Activated naive CD4-positive, alpha-beta T cell treated with anti-CD3 and anti-CD28 coated beads for 36 hours (primary cell): ENCODE measurements around the gene MICA. TPM values are rescaled to one million over a fixed set of nuclear protein-coding genes. Genes with fewer than 3 reads are reported as not detected.
"Not testable (repeated sequence)": the region's sequence is repeated elsewhere in the genome, so short reads cannot be mapped to it uniquely, and the experiment has no call there.

ENCODE experiments used
- CTCF ChIA-PET: fragments of 350-600 bp; sonication (Branson Sonifier 250); formaldehyde crosslinking; loops from one replicate; lab custom pipeline; 2021; ENCODE audit warnings: antibody characterized with exemption; lab: Charles Lee
- DNase-seq: peaks from one replicate; pipeline ENCODE4 v3.0.0-alpha.2; 2020
- H3K27ac Mint-ChIP-seq: one replicate; pipeline ENCODE4 v1.8.0; 2021; ENCODE audit warnings: mild to moderate bottlenecking, mixed read lengths
- H3K27me3 Mint-ChIP-seq: one replicate; pipeline ENCODE4 v1.8.0; 2021; ENCODE audit warnings: low read depth, mixed read lengths
- H3K36me3 Mint-ChIP-seq: one replicate; pipeline ENCODE4 v1.8.0; 2021; ENCODE audit warnings: low read depth, mixed read lengths
- H3K4me1 Mint-ChIP-seq: one replicate; pipeline ENCODE4 v1.8.0; 2021; ENCODE audit warnings: low read depth, mixed read lengths
- H3K4me3 Mint-ChIP-seq: one replicate; pipeline ENCODE4 v1.8.0; 2021; ENCODE audit warnings: mild to moderate bottlenecking, moderate library complexity, mixed read lengths
- H3K9me3 Mint-ChIP-seq: one replicate; pipeline ENCODE4 v1.8.0; 2021; ENCODE audit warnings: mixed read lengths
- intact Hi-C: fragments of 100-400 bp; cut with micrococcal nuclease; formaldehyde crosslinking; loops from one replicate; pipeline ENCODE4 v1.15.1; 2023
- total RNA-seq, 2 experiments: library from RNA; stranded (reverse); gene quantifications; one replicate each; pipeline ENCODE4 v1.2.3, GENCODE V29; 2021

Gene MICA
- total RNA-seq, 2 experiments from 2014 or later = 10.2 to 10.4 TPM

- Mint-ChIP-seq H3K4me1 (no peaks in the 10 kb centered on the region), H3K27ac (no peak overlapping the region), H3K9me3 (no peaks in the 10 kb centered on the region), H3K36me3 (peaks cover 21% of the 10 kb centered on the region), H3K4me3 (no peak overlapping the region), H3K27me3 (no peaks in the 10 kb centered on the region)
- DNase-seq = no peak
- CTCF ChIA-PET = no interaction called here
- intact Hi-C loops = no loop called here
Measured at GRCh38 chr6:31416394-31417014, 13.1 kb downstream of the MICA start.

DNA sequence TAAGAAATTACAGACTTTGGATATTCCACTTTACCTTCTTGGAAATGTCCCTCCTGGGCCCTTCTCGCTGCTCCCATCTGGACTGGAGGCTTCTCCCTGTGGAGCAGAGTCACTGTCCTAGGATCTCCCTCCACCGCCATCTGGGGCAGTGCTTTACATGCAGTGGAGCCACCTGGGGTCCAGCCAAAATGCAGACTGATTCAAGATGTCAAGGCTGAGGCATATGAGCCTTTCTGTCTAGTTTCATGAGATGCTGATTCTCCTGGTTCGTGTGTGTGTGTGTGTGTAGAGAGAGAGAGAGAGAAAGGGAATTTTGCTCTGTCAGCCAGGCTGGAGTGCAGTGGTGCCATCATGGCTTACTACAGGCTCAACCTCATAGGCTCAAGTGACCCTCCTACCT is 14.9 kb downstream of the MICA start:
- DNase-seq = no peak
- CTCF ChIA-PET = no interaction called here
- Mint-ChIP-seq H3K9me3 (no peaks in the 10 kb centered on the region), H3K27ac (no peak overlapping the region), H3K36me3 (peaks cover 18% of the 10 kb centered on the region), H3K4me3 (no peak overlapping the region), H3K4me1 (no peaks in the 10 kb centered on the region), H3K27me3 (no peaks in the 10 kb centered on the region)
- intact Hi-C loops = no loop called here

DNA sequence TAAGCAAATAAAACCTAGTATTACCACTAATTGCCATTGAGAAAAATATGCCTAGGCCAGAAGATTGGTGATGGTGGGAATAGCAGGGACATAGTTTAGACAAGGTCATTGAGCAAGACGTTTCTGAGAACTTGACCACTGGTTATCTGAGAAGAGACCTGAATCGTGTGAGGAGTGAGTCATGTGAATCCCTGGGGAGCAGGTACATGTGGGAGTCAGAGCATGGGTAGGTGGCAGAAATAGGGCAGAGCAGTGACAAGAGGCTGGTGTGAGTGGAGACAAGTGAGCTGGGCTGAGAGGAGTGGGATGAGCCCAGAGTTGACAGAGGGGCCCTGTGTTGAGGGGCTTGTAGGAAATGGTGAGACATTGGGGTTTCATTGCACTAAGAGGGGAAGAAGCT is 16.4 kb downstream of the MICA start:
- no peak for DNase-seq
- Mint-ChIP-seq H3K36me3 (peaks cover 12% of the 10 kb centered on the region), H3K4me3 (no peak overlapping the region), H3K27me3 (no peaks in the 10 kb centered on the region), H3K27ac (no peak overlapping the region), H3K4me1 (no peaks in the 10 kb centered on the region), H3K9me3 (no peaks in the 10 kb centered on the region)
- intact Hi-C loops = no loop called here
- CTCF ChIA-PET = interaction anchor here (0.5 kb wide), 1 partner anchor 290 kb away, joined by 3 read pairs; no protein-coding TSS in a partner anchor

DNA sequence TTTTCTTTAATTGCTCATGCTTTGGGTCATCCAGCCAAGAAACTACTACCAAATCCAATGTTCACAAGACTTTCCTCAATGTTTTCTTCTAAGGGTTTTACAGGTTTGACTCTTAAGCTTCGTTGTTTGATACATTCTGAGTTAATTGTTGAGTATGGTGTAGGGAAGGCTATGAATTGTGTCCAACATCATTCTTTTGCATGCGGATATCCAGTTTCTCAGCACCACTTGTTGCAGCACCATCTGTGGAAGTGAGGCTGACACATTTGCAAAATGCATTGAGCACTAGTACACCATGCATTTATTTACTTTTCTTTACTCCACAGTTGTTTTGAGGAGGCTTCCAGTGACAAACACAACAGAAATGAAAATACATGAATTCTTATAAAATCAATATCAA is 17.2 kb downstream of the MICA start:
- Mint-ChIP-seq H3K9me3 (no peaks in the 10 kb centered on the region), H3K4me1 (no peaks in the 10 kb centered on the region), H3K27ac (no peak overlapping the region), H3K36me3 (peaks cover 12% of the 10 kb centered on the region), H3K4me3 (no peak overlapping the region), H3K27me3 (no peaks in the 10 kb centered on the region)
- no peak for DNase-seq
- intact Hi-C loops = no loop called here
- CTCF ChIA-PET = interaction anchor here (0.5 kb wide), 1 partner anchor 291 kb away, joined by 3 read pairs; no protein-coding TSS in a partner anchor

DNA sequence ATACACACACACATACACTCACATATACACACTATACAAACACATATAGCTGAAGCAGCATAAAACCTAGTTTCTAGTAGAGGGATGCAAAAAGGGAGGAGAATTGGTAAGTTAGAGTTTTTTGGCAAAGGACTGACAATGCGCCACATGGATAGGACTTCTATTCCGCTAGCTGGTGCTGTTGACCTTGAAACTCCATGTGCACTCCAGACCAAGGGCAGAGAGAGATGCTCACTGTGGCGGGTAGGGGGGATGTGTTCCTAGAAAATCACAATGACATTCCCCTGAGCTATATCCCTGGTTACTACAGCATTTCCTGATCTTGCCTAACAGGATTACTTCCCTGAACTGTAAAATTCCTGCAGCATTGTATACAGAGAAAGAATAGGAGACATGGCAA is 19.2 kb downstream of the MICA start:
- H3K4me1 Mint-ChIP-seq = no peaks in the 10 kb centered on the region
- H3K27me3 Mint-ChIP-seq = no peaks in the 10 kb centered on the region
- H3K27ac Mint-ChIP-seq = no peak overlapping the region
- intact Hi-C loops = no loop called here
- no peaks in the 10 kb centered on the region for H3K9me3 Mint-ChIP-seq
- H3K4me3 Mint-ChIP-seq = no peak overlapping the region
- H3K36me3 Mint-ChIP-seq = no peaks in the 10 kb centered on the region
- CTCF ChIA-PET = interaction anchor here (0.5 to 1.5 kb wide), 3 partner anchors 23 to 835 kb away, joined by 3 to 5 read pairs (median 4); no protein-coding TSS in a partner anchor
- no peak for DNase-seq

DNA sequence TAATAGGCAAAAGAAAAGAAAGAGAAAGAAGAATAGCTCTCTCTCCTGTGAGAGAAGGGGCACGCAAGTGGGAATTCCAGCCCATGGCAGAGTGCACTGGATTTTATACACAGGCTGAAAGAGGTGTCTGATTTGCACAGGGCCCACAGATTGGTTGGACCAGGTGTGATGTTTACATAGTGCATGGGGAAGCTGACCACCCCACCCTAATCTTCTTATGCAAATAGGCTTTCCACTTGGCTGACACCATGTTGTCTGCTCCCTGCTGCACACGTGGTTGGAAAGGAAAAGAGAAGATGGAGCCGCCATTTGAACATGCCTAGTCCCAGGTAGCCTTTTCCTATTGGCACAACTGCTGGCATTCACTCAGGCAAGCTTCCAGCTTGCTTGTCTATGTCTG is 20.2 kb downstream of the MICA start:
- Mint-ChIP-seq H3K27me3 (no peaks in the 10 kb centered on the region), H3K4me3 (no peak overlapping the region), H3K9me3 (no peaks in the 10 kb centered on the region), H3K36me3 (no peaks in the 10 kb centered on the region), H3K27ac (no peak overlapping the region), H3K4me1 (no peaks in the 10 kb centered on the region)
- CTCF ChIA-PET = interaction anchor here (0.8 to 1.7 kb wide), 3 partner anchors 19 to 26 kb away, joined by 3 to 5 read pairs (median 4); no protein-coding TSS in a partner anchor
- intact Hi-C loops = no loop called here
- DNase-seq = no peak

DNA sequence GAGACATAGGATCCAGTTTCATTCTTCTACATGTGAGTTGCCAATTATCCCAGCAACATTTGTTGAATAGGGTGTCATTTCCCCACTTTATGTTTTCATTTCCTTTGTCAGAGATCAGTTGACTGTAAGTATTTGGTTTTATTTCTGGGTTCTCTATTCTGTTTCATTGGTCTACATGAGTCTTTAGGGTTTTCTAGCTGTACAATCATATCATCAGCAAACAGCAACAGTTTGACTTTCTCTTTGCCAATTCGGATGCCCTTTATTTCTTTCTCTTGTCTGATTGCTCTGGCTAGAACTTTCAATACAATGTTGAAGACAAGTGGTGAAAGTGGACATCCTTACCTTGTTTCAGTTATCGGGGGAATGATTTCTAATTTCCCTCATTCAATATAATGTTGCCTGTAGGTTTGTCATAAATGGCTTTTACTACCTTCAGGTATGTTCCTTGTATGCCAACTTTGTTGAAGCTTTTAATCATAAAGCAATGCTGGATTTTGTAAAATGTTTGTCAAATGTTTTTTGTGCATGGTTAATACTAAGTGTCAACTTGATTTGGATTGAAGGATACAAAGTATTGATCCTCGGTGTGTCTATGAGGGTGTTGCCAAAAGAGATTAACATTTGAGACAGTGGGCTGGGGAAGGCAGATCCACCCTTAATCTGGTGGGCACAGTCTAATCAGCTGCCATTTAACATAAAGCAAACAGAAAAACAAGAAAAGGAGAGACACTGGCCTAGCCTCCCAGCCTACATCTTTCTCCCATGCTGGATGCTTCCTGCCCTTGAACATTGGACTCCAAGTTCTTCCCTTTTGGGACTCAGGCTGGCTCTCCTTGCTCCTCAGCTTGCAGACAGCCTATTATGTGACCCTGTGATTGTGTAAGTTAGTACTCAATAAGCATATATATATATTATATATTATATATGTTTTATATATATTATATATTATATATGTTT is 23.3 kb downstream of the MICA start:
- intact Hi-C loops = no loop called here
- H3K27ac Mint-ChIP-seq = no peak overlapping the region
- H3K27me3 Mint-ChIP-seq = no peaks in the 10 kb centered on the region
- H3K9me3 Mint-ChIP-seq = peaks cover 6% of the 10 kb centered on the region
- no peak for DNase-seq
- no peak overlapping the region for H3K4me3 Mint-ChIP-seq
- no peaks in the 10 kb centered on the region for H3K36me3 Mint-ChIP-seq
- H3K4me1 Mint-ChIP-seq = no peaks in the 10 kb centered on the region
- CTCF ChIA-PET = interaction anchor here (1.0 kb wide), 1 partner anchor 340 kb away, joined by 3 read pairs; no protein-coding TSS in a partner anchor

GRCh38 chr6:31430449-31430848 is 27.1 kb downstream of the MICA start:
- Mint-ChIP-seq H3K9me3 (peaks cover 6% of the 10 kb centered on the region), H3K4me3 (no peak overlapping the region), H3K27me3 (no peaks in the 10 kb centered on the region), H3K27ac (no peak overlapping the region), H3K36me3 (no peaks in the 10 kb centered on the region), H3K4me1 (no peaks in the 10 kb centered on the region)
- CTCF ChIA-PET = interaction anchor here (0.8 to 3.1 kb wide), 4 partner anchors 9 to 55 kb away, joined by 4 to 24 read pairs (median 9); no protein-coding TSS in a partner anchor
- no peak for DNase-seq
- intact Hi-C loops = no loop called here

DNA sequence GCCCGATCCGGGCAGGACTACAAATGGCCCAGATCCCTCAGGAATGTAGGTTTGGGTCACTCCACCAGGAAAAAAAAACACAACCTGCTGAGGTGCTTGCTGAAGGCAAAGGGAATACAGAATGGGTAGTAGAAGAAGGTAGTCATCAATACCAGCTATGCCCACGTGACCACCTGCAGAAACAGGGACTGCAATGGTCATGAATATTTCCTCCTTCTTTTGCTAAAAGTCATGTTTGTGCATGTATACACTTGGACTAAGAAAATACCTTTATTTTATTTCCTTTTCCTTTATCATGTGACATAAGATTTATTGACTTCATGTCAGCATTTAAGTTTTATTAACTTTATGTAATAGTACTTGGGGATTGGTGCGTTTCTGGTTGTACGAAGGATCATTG is 31.7 kb downstream of the MICA start:
- intact Hi-C loops, DNase-seq, H3K36me3 Mint-ChIP-seq, H3K4me1 Mint-ChIP-seq, H3K9me3 Mint-ChIP-seq, H3K4me3 Mint-ChIP-seq, H3K27ac Mint-ChIP-seq: not testable (repeated sequence)
- peaks cover 21% of the 10 kb centered on the region for H3K27me3 Mint-ChIP-seq
- CTCF ChIA-PET = interaction anchor here (0.7 kb wide), 1 partner anchor 38 kb away, joined by 4 read pairs; no protein-coding TSS in a partner anchor

- Mint-ChIP-seq H3K4me3 (no peak overlapping the region), H3K27ac (no peak overlapping the region), H3K36me3 (no peaks in the 10 kb centered on the region), H3K27me3 (peaks cover 32% of the 10 kb centered on the region), H3K9me3 (peaks cover 4% of the 10 kb centered on the region), H3K4me1 (peaks cover 4% of the 10 kb centered on the region)
- CTCF ChIA-PET = interaction anchor here (1.4 kb wide), 1 partner anchor 40 kb away, joined by 4 read pairs; no protein-coding TSS in a partner anchor
- intact Hi-C loops = no loop called here
- no peak for DNase-seq
Measured at GRCh38 chr6:31438222-31438621, 34.8 kb downstream of the MICA start.

DNA sequence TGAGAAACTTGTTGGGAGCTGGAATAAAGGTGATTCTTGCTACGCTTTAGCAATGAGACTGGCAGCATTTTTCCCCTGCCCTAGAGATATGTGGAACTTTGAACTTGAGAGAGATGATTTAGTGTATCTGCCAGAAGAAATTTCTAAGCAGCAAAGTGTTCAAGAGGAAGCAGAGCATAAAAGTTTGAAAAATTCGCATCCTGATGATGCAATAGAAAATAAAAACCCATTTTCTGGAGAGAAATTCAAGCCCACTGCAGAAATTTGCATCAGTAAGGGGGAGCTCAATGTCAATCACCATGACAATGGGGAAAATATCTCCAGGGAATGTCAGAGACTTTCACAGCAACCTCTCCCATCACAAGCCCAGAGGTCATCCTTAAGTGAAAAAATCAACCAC is 35.3 kb downstream of the MICA start:
- intact Hi-C loops = no loop called here
- no peak overlapping the region for H3K4me3 Mint-ChIP-seq
- H3K4me1 Mint-ChIP-seq = peaks cover 4% of the 10 kb centered on the region
- H3K27ac Mint-ChIP-seq = no peak overlapping the region
- no peak for DNase-seq
- H3K9me3 Mint-ChIP-seq = peaks cover 4% of the 10 kb centered on the region
- no peaks in the 10 kb centered on the region for H3K36me3 Mint-ChIP-seq
- CTCF ChIA-PET = interaction anchor here (1.4 to 2.2 kb wide), 2 partner anchors 8 to 41 kb away, joined by 4 to 8 read pairs; no protein-coding TSS in a partner anchor
- peaks cover 32% of the 10 kb centered on the region for H3K27me3 Mint-ChIP-seq
